Activated CD4-positive, alpha-beta T cell treated with anti-CD3 and anti-CD28 coated beads, Interleukin-2, Interleukin-6, amounts not matched to agents 100 ng/mL and 50 ng/mL, durations not matched to agents 16 hours and 8 hours (primary cell): Measurements from ENCODE around the gene ZNF839.

Experiments
- DNase-seq: peaks from one replicate; pipeline ENCODE4 v3.0.0-alpha.2; 2020

The ZNF839 gene

DNA sequence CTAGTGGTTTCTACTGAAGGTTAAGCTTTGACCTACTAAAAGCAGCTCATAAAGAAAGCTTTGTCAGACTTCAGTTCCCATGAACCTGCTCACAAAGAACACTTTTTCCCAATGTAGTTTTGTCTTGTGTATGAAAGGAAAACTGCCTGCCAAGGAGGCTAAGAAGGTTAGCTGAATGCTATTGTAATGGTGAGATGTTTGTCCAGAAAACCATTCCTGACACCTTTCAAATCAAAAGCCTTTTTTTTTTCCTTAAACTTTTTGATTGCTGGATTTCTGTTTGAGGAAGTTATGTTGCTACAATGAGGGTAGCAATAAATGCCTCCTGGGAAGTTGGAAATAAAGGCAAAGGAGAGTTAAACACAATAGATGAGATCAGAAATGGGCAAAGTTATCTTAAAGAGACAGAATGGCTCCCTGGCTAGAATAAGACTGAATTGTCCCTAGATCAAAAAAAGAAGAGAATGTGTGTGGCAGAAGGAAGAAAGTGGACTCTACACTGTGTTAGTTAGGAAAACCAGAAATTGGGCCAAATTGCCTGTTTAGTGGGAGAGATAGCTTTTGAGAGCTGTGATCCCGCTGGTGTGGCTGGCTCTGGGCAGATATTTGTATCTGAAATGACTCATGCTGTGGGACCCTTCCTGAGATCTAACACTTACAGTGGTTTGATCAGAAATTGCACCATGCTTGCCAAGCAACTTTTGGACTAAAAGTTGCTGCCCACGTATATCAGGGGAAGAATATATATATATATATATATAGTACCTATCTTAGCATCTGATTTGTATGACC lies 70.7 kb downstream of the ZNF839 start:
- DNase-seq: no peak
